Hypothalamus (tissue), 51 donors: ENCODE results near the gene IGF1R.

Experiments
- DNase-seq, 51 donors: peaks; one replicate each; lab custom pipeline; 2025; lab: John Stamatoyannopoulos, UW

The IGF1R gene

DNA sequence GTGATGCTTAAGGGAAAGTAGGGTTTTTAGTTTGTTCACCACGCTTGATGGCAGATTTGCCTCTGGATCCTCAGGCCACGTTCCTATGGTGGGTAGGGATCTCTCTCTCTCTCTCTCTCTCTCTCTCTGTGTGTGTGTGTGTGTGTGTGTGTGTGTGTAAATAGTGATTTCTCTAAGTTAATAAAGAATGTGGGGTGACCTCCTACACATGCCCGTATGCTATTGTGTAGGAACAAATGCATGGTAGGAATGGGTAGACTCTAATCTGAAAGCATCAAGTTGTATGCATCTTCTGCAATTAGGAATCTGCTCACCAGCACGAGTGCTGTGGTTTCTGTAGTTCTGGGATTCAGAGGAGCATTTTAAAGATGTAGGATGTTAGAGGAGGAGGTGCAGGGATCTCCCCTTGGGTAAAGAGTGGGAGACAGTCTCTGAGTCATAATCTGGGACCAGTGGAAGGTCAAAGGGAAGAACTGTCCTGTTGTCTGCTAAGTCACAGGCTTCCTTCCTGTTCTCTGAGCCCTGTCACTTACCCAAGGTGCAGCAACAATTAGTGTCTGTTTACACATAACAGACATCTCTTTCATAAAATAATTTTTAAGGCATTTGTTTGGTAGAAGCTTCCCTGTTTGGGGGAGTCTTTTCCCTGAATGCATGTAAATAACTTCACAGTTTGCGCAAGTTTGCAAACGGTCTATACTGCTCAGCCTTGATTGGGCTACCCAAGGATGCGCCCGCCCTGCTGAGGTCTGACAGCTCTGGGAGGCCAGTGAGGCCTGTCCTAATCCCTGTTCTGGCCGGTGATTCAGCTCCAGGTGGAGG, 139.8 kb downstream of the IGF1R start:
- no peak for DNase-seq

DNA sequence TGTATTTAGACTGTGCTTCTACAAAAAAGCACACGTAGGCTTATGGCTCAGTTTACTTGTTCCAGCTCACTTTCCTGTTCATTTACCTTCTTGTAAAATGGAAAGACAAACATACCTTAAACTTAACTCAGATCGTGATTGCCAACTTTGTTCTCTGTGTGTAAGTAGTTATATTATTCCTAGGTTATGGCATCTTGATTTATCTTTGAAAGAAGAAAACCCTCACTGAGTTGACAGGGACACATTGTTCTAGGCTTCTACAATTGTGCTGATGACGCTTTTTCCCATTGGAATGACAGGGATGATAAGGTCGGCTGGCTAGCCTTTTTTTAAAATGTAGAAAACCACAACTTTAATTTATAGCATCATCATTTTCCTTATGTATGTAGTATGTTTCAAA, 140.7 kb downstream of the IGF1R start:
- no peak for DNase-seq

DNA sequence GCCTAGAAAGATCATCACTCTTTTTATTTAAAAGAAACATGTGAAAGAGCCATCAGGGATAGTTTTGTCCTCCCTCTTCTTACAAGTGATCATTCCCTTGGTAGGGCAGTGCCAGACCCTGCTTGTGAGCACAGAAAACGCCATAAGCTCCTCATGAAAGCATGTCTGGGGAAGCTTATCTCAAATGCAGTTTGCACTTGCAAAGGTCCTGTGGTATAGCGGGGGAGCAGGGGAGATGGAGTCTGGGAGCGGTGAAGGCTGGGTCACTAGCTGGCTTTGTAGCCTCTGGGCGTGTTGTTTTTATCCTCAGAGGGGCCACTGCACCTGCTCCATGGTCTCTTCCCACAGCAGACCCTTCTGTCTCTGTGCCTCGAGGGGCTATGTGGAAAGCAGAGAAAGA, 141.9 kb downstream of the IGF1R start:
- no peak for DNase-seq

DNA sequence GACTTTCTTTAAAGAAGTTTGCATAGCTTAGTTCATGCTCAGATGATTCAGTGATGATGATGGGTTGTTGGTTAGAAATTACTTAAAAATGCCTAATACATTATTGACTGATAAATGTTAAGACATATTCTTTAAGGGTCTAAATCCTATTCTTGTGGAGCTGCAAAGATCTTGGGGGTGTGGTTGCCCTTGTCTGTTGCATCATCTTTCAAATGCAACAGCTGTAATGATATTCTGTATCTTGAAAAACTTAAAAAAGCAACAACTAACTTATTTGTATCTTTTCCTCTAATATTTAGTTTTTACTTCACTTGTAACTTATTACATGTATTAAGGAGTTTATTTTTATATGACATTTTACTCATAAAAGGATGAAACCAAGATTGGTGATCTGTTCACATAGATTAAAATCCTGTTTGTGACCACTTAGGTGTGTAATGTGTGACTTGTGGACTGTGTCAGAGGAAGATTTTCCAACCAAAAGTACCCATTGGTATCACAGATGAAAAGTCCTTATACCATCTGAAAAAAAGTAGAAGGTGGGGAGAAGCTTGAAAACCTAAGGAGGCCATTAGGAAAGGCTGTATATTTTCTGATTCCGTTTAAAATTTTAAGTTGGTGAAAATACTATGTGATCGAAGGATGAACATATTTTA, 142.8 kb downstream of the IGF1R start:
- no peak for DNase-seq

DNA sequence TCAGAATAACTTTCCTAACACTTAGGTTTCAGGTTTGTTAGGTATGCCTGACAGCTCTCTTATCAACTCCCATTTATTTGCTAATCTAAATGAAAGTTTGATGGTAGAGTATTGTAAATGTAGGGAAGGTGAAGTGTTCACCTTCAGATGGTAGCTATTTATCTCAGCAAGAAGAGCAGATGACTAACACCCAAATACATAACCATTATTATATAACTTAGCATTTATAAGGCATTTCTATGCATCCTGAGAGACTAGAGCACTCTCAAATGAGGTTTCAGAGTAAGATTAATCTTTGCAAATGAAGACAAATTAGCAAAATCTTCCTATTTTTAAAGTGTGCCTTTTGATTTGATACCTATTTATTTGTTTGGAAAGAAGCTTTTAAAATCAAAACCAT, 143.8 kb downstream of the IGF1R start:
- no peak for DNase-seq

DNA sequence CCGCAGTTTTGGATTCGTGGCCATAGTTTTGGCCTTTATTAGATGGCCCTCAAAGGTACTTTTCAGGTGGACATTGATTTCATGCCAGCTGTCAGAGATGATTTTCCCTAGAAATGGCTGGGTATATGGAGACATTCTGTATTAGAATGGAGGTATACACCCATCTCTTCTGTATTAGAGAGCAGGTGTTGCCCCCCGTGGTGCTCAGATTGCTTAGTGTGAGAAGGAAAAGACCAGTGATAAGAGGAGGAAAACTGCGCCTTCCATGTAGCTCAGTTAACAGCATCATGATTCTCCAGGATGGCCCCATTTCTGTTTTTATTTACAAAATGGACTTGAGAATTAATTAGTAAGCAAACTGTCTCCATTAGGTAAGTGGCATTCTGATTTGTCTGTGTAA, 145.9 kb downstream of the IGF1R start:
- no peak for DNase-seq

DNA sequence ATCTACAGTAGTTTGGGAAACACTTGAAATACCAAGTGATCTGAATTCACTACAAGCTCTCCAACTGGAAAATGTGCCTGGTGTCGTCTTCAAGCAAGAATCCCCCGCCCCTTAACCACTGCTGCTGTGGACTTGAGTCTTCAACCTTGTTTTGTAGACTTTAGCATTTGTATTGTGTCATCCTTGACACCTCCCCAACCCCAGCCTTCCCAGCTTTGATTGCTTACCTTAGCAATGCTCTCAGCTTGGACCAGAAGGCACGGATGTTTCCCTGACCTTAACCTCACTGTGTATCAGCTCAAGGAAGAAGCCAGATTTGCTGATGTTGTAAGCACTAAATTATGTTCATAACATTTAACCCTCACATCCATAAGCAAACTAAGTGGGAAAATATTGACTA, 146.4 kb downstream of the IGF1R start:
- no peak for DNase-seq

DNA sequence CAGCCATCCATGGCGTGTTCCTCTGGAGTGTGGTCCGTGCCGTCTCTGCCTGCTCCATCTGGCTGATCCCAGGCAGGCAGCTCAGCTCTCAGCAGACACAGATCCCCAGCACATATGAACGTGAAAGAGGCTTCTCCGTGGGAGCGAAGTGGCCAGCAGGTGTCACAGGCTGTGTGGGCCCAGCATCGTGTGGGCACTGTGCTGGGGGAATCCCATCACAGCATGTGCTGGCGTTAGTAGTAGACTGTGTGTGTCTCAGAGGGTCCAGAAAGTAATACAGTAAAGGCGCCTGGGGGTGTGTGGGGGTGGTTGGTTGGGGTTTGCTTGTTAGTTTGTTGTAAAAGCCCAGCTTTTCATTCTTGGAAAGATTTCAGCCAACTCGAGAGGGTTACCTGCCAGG, 147.6 kb downstream of the IGF1R start:
- DNase-seq = no peak

DNA sequence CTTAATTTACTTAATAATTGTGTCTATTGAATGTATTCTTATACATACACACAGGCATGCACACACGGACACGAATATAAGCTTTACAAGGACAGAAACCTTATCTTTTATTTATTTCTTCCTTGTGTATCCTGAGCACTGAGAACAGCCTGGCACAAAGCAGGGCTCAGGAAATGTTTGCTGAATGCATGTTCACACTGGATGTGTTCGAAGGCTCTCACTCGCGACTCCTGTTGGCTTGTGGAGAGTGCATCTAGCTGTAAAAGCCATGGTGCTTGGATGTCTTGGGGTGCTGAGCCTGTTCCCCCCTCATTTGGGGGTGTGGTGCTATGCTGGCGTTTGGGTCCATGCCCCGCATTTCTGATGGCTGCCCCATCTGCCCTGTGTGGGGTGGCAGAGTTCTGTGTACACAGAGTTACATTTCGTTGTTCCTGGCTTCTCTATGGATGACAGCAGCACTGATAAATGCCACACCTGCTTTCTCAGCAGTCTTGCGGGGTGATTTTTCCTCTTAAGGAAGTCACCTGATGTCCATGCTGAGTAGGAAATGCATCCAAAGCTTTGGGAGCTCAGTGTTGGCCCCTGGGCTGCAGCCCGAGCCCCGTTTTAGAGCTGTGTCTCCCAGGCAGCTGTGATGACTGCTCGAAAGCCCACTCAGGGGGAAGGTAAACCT, 148.5 kb downstream of the IGF1R start:
- DNase-seq = no peak

DNA sequence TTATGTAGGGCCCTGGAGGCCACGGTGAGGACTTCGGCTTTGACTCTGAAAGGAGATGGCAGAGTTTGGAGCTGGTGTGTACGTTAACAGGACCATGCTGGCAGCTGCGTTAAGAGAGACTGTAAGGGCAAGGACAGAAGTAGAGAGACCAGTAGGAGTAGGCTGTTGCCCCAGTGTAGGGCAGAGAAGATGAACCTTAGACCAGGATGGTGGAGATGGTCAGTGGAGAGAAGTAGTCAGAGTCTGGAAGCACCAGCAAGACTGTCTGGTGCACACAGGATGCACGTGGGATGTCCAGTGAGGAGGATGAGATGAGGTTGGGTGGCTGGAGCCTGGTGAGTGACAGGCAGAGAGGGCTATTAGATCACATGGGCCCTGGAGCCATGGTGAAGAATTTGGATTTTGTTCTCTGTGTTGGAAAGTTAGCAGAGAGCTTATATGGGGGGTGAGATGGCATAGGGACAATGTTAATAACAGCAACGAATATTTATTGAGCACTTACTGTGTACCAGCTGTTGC, 150.1 kb downstream of the IGF1R start:
- no peak for DNase-seq

DNA sequence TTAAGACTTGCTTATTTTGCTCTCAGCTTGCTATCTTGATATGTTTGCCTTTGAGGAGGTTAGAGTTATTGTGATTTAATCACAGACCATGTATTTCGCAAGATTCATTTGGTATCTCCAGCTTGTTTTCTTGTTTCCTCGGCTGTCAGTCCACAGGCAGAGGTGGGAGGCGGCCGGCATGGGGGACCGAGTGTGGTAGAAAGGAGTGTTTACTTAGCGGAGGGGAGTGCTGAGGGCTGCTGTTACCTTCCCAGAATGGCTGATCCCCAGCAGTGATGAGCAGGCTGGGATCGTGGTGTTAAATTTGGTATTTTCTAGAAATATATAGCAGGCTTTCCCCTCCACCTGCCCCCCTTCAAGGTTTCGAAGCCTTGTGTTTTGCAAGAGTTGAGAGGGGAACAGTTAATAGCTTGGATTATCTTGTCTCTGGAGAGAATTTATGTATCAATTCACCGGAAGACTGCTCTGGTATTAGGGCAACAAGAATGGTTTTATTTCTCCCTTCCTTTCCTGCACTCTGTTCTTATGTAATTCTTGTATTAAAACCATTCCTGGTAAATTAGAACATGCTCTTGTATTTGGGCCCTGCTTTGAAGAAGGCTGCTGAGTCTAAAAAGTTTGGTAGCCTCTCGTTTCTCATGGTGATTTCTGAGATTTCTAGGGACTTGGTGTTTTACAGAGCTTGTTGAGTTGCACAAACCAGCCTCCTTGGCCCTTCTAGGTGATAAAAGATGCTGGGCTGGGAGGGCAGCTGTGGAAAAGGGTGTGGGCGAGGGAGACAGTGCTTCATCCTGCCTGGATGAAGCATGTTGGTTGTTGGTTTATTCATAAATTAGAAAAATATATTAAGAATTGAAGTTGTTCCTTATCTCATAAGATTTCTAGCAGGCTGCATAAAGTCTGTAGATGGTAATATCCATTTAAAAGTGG, 151.4 kb downstream of the IGF1R start:
- no peak for DNase-seq

DNA sequence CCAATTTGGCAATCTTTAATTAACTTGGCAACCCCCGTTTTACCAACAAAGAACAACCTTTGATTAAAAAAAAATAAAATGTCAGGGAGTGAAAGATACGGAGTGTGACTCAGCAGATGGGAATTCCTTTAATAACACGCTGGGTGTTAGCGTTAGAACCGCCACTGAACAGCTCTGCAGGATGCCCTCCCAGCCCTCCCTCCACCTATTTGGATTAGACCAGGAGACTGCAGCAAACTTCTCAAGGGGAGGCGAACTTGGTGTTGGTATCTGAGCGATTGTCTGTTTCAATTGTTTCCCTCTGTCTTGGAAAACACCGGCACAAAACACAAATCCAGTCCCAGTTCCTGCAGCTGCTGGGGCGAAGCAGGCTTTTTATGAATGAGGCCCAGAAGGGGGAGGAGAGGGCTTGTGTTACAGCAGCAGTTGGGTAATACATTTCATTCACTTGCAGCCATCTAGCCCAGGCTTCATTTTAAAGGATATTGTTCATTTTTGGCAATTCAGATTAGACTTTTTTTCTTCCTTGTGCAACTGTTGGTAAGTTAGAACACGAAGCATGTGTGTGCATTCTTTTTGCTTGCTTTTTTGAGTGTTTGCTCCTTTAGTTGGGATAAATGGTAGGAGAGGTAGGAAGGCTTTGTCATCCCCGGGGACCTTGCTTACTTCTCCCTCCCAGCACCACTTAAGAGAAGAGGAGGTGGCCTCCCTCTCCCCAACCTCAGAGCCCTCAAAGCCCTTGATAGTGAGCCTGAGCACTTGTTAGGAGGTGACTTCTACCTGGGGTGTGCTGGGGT, 152.3 kb downstream of the IGF1R start:
- DNase-seq = peak in 38 of 51 donors; percentile 12 to 91 (median 56)

DNA sequence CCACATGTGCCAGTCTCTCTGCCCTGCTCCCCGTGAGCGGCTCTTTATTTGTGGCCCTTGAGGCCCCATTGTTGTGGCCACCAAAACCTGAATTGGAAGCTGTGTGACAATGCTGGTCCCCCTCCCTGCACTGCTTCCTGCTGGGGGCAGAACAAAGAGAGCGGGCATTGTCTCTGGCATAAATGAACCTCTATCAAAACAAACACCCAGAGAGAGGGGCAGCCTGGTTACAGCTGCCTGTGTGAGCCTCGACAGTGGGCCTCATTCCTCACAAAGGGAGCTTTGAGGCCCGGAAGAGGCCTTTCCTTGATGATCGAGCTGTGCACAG, 152.9 kb downstream of the IGF1R start:
- DNase-seq = peak in 42 of 51 donors; percentile 21 to 94 (median 72)

DNA sequence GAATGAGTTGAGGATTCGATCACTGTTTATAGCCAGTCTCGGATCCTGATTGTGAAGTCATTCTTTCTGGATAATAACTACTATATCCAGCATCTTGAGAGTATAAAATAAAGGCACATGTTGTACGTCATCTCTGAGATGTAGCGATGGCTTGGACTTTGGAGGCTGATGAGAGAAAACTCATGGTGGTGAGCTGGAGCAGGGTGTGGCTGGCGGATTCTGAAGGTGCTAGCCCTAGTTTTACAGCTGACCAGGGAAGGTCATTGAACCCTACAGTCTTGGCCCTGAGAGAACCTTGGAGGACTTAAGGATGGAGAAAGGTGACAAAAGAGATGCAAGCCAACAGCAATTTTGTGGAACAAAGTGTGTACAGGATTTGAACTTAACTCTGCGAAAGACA, 153.8 kb downstream of the IGF1R start:
- DNase-seq = no peak

DNA sequence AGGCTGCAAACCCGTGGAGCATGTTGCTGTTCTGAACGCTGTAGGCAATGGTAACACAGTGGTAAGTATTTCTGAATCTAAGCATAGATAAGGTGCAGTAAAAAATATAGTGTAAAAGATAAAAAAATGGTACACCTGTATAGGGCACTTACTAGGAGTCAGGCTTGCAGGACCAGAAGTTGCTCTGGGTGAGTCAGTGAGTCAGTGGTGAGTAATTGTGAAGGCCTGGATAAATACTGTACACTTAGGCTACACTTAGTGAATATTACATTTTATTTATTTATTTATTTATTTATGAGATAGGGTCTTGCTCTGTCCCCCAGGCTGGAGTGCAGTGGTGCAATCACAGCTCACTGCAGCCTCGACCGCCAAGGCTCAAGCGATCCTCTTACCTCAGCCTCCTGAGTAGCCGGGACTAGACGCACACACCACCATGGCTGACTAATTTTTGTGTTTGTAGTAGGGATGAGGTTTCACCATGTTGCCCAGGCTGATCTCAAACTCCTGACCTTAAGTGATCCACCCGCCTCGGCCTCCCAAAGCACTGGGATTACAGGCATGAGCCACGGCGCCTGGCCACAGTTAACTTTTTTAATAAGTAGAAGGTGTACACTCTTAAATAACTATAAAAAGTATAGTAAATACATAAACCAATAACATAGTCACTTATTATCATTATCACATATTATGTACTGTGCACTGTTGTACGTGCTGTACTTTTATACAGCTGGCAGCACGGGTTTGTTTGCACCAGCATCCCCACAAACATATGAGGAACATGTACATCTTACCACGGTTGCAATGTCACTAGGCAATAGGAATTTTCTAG, 155.1 kb downstream of the IGF1R start:
- no peak for DNase-seq

DNA sequence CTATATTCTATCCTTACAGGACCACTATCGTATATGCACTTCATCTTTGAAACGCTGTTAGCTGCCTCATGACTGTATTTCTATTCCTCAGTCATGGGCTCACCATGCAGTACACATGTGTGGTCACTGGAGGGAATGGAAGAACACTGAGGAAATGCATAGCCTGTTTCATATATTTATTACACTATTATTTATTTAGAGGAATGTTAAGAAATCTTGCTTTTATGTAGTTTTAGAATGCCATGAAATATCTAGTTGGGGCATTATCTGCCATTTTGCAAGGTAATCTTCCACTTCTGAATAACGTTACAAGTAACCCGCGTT, 155.7 kb downstream of the IGF1R start:
- DNase-seq = no peak

DNA sequence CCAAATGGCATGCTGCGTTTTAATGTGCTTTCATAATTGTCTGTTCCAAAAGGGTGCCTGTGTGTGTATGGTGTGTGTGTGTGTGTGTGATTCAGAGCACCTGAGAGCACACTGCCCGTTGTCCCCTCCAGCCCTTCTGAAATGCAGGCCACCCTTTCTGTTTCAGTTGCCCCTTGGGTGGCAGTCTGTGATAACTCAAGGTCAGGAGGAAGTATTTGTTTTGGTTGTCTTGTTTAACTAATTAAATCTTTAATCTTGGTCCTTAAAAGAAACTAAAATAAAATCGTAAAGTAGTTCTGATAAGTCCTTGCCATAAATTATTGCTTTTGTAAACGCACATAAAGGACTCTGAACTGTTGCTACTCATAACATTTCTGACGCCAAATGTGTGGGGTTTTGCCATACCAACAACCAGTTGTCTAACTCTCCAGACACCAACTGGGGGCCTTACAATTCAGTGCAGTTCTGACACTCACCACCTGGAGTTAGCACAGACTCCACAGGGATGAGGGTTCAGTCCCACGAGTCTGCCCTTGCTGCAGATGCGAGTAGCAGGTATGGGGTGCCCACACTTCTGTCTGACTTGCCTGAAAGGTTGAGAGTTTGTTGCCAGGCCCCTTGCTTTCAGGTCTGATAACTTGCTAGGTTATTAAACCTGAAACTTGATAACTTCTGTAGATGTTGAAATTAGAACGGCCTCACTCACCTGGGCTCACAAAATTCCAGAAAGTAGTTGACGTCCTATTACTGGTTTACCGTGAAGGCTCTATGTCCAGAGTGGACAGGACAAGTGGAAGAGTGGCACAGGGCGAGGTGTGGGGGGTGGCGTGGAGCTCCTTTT, 157.3 kb downstream of the IGF1R start:
- DNase-seq = no peak

DNA sequence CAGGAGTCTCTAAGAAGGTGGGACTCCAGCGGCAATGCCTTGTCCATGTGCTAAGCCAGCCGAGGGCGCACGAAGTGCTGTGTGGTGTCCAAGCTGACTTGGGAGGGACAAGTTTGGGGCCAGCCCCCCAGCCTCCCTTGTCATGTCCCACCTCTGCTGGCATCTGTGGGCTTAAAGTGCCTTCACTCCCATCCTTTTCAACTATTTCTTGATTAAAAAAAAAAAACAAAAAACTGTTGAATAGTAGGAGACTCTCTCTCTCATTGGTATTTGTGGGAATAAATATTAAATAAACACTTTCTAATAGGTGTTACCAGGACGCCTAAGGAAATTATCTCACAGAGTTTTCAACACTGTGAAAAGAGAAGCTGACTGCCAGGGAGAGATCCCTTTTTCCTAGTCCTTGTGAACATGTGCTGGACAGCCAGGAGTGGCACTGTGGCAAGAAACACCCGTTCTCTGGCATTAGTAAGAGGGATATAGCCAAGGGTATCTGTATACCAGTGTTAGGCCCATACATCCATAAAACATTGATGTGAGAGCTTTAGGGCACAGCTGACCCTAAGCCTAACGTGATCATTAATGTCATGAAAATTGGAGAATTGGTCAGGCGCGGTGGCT, 158.0 kb downstream of the IGF1R start:
- DNase-seq = no peak
